Astrocyte (in vitro differentiated cells and primary cell): ENCODE measurements around the gene PAIP2. TPM values are rescaled to one million over a fixed set of nuclear protein-coding genes. Genes with fewer than 3 reads are reported as not detected.
A peak's percentile ranks its signal among the peaks of the same experiment; 100 is the strongest.

Source experiments
- DNase-seq: peaks from one replicate; pipeline ENCODE4 v3.0.0-alpha.2; 2010; ENCODE audit warnings: low read depth
- FAIRE-seq: peaks from 2 replicates; lab custom pipeline; 2011; peaks lifted over from hg19 to GRCh38; lab: Jason Lieb, UNC
- H2AFZ ChIP-seq: 2 replicates; pipeline ENCODE4 v1.6.0; 2012; ENCODE audit warnings: low read depth, low read length, inconsistent platforms
- H3K27ac ChIP-seq: 2 replicates; pipeline ENCODE4 v1.5.1; 2011; ENCODE audit warnings: low read depth, low read length, inconsistent platforms
- H3K27me3 ChIP-seq: 2 replicates; pipeline ENCODE4 v1.6.0; 2011; ENCODE audit warnings: low read length, inconsistent platforms; ENCODE audit not compliant: insufficient read depth
- H3K36me3 ChIP-seq: 2 replicates; pipeline ENCODE4 v1.5.1; 2011; ENCODE audit warnings: low read length, inconsistent platforms; ENCODE audit not compliant: insufficient read depth
- H3K4me1 ChIP-seq: 2 replicates; pipeline ENCODE4 v1.5.1; 2011; ENCODE audit warnings: low read length, inconsistent platforms; ENCODE audit not compliant: insufficient read depth
- H3K4me2 ChIP-seq: 2 replicates; pipeline ENCODE4 v1.6.0; 2012; ENCODE audit warnings: low read length, inconsistent platforms
- H3K4me3 ChIP-seq: 2 replicates; pipeline ENCODE4 v1.5.1; 2011; ENCODE audit warnings: low read depth, mild to moderate bottlenecking, low read length, inconsistent platforms; ENCODE audit not compliant: insufficient read depth
- H3K79me2 ChIP-seq: 2 replicates; pipeline ENCODE4 v1.6.0; 2012; ENCODE audit warnings: mild to moderate bottlenecking, low read length, inconsistent platforms; ENCODE audit not compliant: insufficient read depth
- H3K9ac ChIP-seq: 2 replicates; pipeline ENCODE4 v1.6.0; 2012; ENCODE audit warnings: mild to moderate bottlenecking, low read length, inconsistent platforms
- H3K9me3 ChIP-seq: 2 replicates; pipeline ENCODE4 v1.5.1; 2012; ENCODE audit warnings: low read depth, mild to moderate bottlenecking, low read length, inconsistent platforms; ENCODE audit not compliant: insufficient read depth
- H4K20me1 ChIP-seq: 2 replicates; pipeline ENCODE4 v1.6.0; 2012; ENCODE audit warnings: low read length, inconsistent platforms; ENCODE audit not compliant: insufficient read depth
- H3K27ac Mint-ChIP-seq: one replicate; pipeline ENCODE4 v1.8.0; 2021; ENCODE audit warnings: mild to moderate bottlenecking, mixed read lengths; ENCODE audit not compliant: unreplicated experiment
- H3K27me3 Mint-ChIP-seq: one replicate; pipeline ENCODE4 v1.8.0; 2021; ENCODE audit warnings: low read depth, mixed read lengths; ENCODE audit not compliant: unreplicated experiment
- H3K36me3 Mint-ChIP-seq: one replicate; pipeline ENCODE4 v1.8.0; 2021; ENCODE audit warnings: low read depth, mixed read lengths; ENCODE audit not compliant: unreplicated experiment
- H3K4me1 Mint-ChIP-seq: one replicate; pipeline ENCODE4 v1.8.0; 2021; ENCODE audit warnings: low read depth, mixed read lengths; ENCODE audit not compliant: unreplicated experiment
- H3K4me3 Mint-ChIP-seq: one replicate; pipeline ENCODE4 v1.8.0; 2021; ENCODE audit warnings: mild to moderate bottlenecking, moderate library complexity, mixed read lengths; ENCODE audit not compliant: unreplicated experiment
- H3K9me3 Mint-ChIP-seq: one replicate; pipeline ENCODE4 v1.8.0; 2021; ENCODE audit warnings: mild to moderate bottlenecking, mixed read lengths; ENCODE audit not compliant: unreplicated experiment
- CTCF ChIP-seq: IDR thresholded peaks from 2 replicates; pipeline ENCODE4 v1.5.1; 2011; ENCODE audit warnings: low read depth, mild to moderate bottlenecking, inconsistent platforms, low read length, moderate library complexity; ENCODE audit not compliant: insufficient read depth
- EZH2 ChIP-seq: IDR thresholded peaks from 2 replicates; pipeline ENCODE4 v1.6.1; 2012; ENCODE audit warnings: mild to moderate bottlenecking, low read length, inconsistent platforms; ENCODE audit not compliant: insufficient read depth
- total RNA-seq: library from RNA; stranded (reverse); gene quantifications from 2 replicates; pipeline ENCODE4 v1.2.1, GENCODE V29; 2021

The PAIP2 gene
- total RNA-seq, 1 donor from 2014 or later, result 75.3 TPM

- no peak overlapping the region for H3K4me3 ChIP-seq
- H2AFZ ChIP-seq, result no peak overlapping the region
- Mint-ChIP-seq H3K36me3 (peaks cover 29% of the 10 kb centered on the region), H3K27me3 (no peaks in the 10 kb centered on the region), H3K27ac (no peak overlapping the region), H3K4me1 (no peaks in the 10 kb centered on the region), H3K4me3 (no peak overlapping the region), H3K9me3 (no peaks in the 10 kb centered on the region)
- FAIRE-seq (no peak), DNase-seq (no peak)
- TF ChIP-seq CTCF, result no peak
- TF ChIP-seq EZH2, result no peak
- H3K27me3 ChIP-seq, result no peaks in the 10 kb centered on the region
- no peak overlapping the region for H3K27ac ChIP-seq
- peaks cover 14% of the 10 kb centered on the region for H3K4me1 ChIP-seq
- no peak overlapping the region for H3K9ac ChIP-seq
- H4K20me1 ChIP-seq, result no peaks in the 10 kb centered on the region
- no peak overlapping the region for H3K4me2 ChIP-seq
- H3K79me2 ChIP-seq, result no peaks in the 10 kb centered on the region
- H3K9me3 ChIP-seq, result no peaks in the 10 kb centered on the region
- H3K36me3 ChIP-seq, result peaks cover 10% of the 10 kb centered on the region
Measured at GRCh38 chr5:139416651-139417050, 75.0 kb downstream of the PAIP2 start.

GRCh38 chr5:139417214-139417613 lies 75.6 kb downstream of the PAIP2 start:
- Mint-ChIP-seq H3K27ac (no peak overlapping the region), H3K4me3 (no peak overlapping the region), H3K27me3 (no peaks in the 10 kb centered on the region), H3K36me3 (peaks cover 26% of the 10 kb centered on the region), H3K9me3 (no peaks in the 10 kb centered on the region), H3K4me1 (no peaks in the 10 kb centered on the region)
- no peak overlapping the region for H3K4me2 ChIP-seq
- H3K79me2 ChIP-seq, result no peaks in the 10 kb centered on the region
- H3K9me3 ChIP-seq, result no peaks in the 10 kb centered on the region
- DNase-seq (peak; percentile 39), FAIRE-seq (no peak)
- no peaks in the 10 kb centered on the region for H3K27me3 ChIP-seq
- TF ChIP-seq EZH2, result no peak
- TF ChIP-seq CTCF, result no peak
- no peak overlapping the region for H2AFZ ChIP-seq
- no peak overlapping the region for H3K4me3 ChIP-seq
- H3K4me1 ChIP-seq, result peaks cover 14% of the 10 kb centered on the region
- H3K9ac ChIP-seq, result no peak overlapping the region
- H4K20me1 ChIP-seq, result no peaks in the 10 kb centered on the region
- peaks cover 11% of the 10 kb centered on the region for H3K36me3 ChIP-seq
- H3K27ac ChIP-seq, result no peak overlapping the region

GRCh38 chr5:139418793-139419192 lies 77.1 kb downstream of the PAIP2 start:
- Histone ChIP-seq H2AFZ (no peak overlapping the region), H3K79me2 (no peaks in the 10 kb centered on the region), H3K27ac (no peak overlapping the region), H4K20me1 (no peaks in the 10 kb centered on the region), H3K4me3 (no peak overlapping the region), H3K27me3 (no peaks in the 10 kb centered on the region), H3K9ac (no peak overlapping the region), H3K4me2 (no peak overlapping the region), H3K4me1 (peaks cover 14% of the 10 kb centered on the region), H3K9me3 (no peaks in the 10 kb centered on the region), H3K36me3 (peaks cover 11% of the 10 kb centered on the region)
- Mint-ChIP-seq H3K27ac (no peak overlapping the region), H3K9me3 (no peaks in the 10 kb centered on the region), H3K4me3 (no peak overlapping the region), H3K27me3 (no peaks in the 10 kb centered on the region), H3K4me1 (no peaks in the 10 kb centered on the region), H3K36me3 (peaks cover 24% of the 10 kb centered on the region)
- DNase-seq (no peak), FAIRE-seq (no peak)
- TF ChIP-seq EZH2 (no peak), CTCF (no peak)

Other genes with a start within 250 kb of the PAIP2 start
- gene SIL1, start 143.5 kb upstream of the PAIP2 start, total RNA-seq, result 41.6 and 57.6 TPM in 2 replicates
- 126 and 134 TPM in 2 replicates for gene MATR3, start 48.1 kb upstream of the PAIP2 start, total RNA-seq
- gene SLC23A1, start 41.4 kb downstream of the PAIP2 start, total RNA-seq, result not detected in 2 replicates
- 0.22 TPM in 1 of 2 replicates, not detected in the other for gene MZB1, start 48.1 kb downstream of the PAIP2 start, total RNA-seq
- 0.59 and 0.60 TPM in 2 replicates for gene PROB1, start 53.2 kb downstream of the PAIP2 start, total RNA-seq
- gene SPATA24, start 62.2 kb downstream of the PAIP2 start, total RNA-seq, result 4.5 and 5.2 TPM in 2 replicates
- 18.8 and 21.4 TPM in 2 replicates for gene DNAJC18, start 97.7 kb downstream of the PAIP2 start, total RNA-seq
- gene ECSCR, start 120.9 kb downstream of the PAIP2 start, total RNA-seq, result 0.96 and 1.00 TPM in 2 replicates
- not detected in 2 replicates for gene SMIM33, start 129.2 kb downstream of the PAIP2 start, total RNA-seq
- 1.8 and 3.3 TPM in 2 replicates for gene STING1, start 140.9 kb downstream of the PAIP2 start, total RNA-seq
- gene UBE2D2, start 219.5 kb downstream of the PAIP2 start, total RNA-seq, result 161 and 169 TPM in 2 replicates